Brain microvascular endothelial cell (primary cell): ENCODE measurements around the gene IQSEC3.

Experiments
- DNase-seq: peaks from one replicate; pipeline ENCODE4 v3.0.0-alpha.2; 2020
- H3K27ac ChIP-seq: fragments of 250-450 bp; sonication (Bioruptor Pico); 2 replicates; pipeline ENCODE4 v1.5.1; 2020; ENCODE audit warnings: mild to moderate bottlenecking, moderate library complexity
- H3K27me3 ChIP-seq: fragments of 250-450 bp; sonication (Bioruptor Pico); replicated peaks from 2 replicates; pipeline ENCODE4 v1.5.1; 2020; ENCODE audit warnings: mild to moderate bottlenecking
- H3K36me3 ChIP-seq: fragments of 250-450 bp; sonication (Bioruptor Pico); replicated peaks from 2 replicates; pipeline ENCODE4 v1.5.1; 2020; ENCODE audit warnings: mild to moderate bottlenecking
- H3K4me3 ChIP-seq: 2 replicates; pipeline ENCODE4 v1.5.1; 2011; ENCODE audit warnings: low read depth, mild to moderate bottlenecking, control low read depth, low read length, moderate library complexity
- CTCF ChIP-seq: IDR thresholded peaks from 2 replicates; pipeline ENCODE4 v1.5.1; 2011; ENCODE audit warnings: low read depth, mild to moderate bottlenecking, moderate library complexity, low read length, control low read depth, inconsistent platforms; ENCODE audit errors: missing control alignments
- in situ Hi-C: cut with HindIII; loops from 2 replicates; pipeline ENCODE4 v1.10.0; 2017; ENCODE audit warnings: low sequenced_read_pairs, low pct_ligation_motif_present

IQSEC3 gene

GRCh38 chr12:80681-81190 lies 14.2 kb downstream of the IQSEC3 start:
- in situ Hi-C loops: no loop called here
- no peak for DNase-seq
- H3K27me3 ChIP-seq: peaks cover 34% of the 10 kb centered on the region
- H3K4me3 ChIP-seq: no peak overlapping the region
- no peak for TF ChIP-seq CTCF
- no peaks in the 10 kb centered on the region for H3K36me3 ChIP-seq
- no peak overlapping the region for H3K27ac ChIP-seq

GRCh38 chr12:82740-83139 lies 16.2 kb downstream of the IQSEC3 start:
- in situ Hi-C loops: no loop called here
- no peak for TF ChIP-seq CTCF
- H3K27me3 ChIP-seq: peaks cover 42% of the 10 kb centered on the region
- H3K36me3 ChIP-seq: no peaks in the 10 kb centered on the region
- H3K4me3 ChIP-seq: no peak overlapping the region
- DNase-seq: no peak
- H3K27ac ChIP-seq: no peak overlapping the region

- Histone ChIP-seq H3K27ac (no peak overlapping the region), H3K27me3 (peaks cover 45% of the 10 kb centered on the region), H3K4me3 (no peak overlapping the region), H3K36me3 (no peaks in the 10 kb centered on the region)
- DNase-seq: no peak
- no peak for TF ChIP-seq CTCF
- in situ Hi-C loops: no loop called here
Observed at GRCh38 chr12:84056-84455, 17.5 kb downstream of the IQSEC3 start.

- no peaks in the 10 kb centered on the region for H3K36me3 ChIP-seq
- in situ Hi-C loops: no loop called here
- H3K27ac ChIP-seq: no peak overlapping the region
- no peak for DNase-seq
- no peak overlapping the region for H3K4me3 ChIP-seq
- no peak for TF ChIP-seq CTCF
- peaks cover 35% of the 10 kb centered on the region for H3K27me3 ChIP-seq
Observed at GRCh38 chr12:85191-85666, 18.7 kb downstream of the IQSEC3 start.

DNA sequence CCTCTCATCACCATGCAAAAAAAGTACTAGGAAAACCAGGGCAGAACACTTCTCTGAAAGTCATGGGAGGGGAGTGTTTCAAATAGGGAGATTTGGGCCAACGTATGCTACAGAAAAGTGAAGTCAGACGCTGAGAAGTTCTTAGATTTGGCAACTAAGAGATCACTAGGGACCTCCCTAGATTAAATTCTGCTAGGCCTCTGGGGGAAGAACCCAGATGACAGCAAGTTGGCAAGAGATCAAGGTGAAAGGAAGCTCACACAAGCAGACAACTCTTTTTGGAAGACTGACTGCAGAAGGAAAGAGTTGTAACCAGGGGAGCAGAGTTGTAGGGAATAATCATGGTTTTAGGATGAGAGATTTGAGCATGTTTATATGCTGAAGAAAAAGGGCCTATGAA lies 20.7 kb downstream of the IQSEC3 start:
- no peak for TF ChIP-seq CTCF
- in situ Hi-C loops: no loop called here
- H3K27me3 ChIP-seq: peaks cover 17% of the 10 kb centered on the region

DNA sequence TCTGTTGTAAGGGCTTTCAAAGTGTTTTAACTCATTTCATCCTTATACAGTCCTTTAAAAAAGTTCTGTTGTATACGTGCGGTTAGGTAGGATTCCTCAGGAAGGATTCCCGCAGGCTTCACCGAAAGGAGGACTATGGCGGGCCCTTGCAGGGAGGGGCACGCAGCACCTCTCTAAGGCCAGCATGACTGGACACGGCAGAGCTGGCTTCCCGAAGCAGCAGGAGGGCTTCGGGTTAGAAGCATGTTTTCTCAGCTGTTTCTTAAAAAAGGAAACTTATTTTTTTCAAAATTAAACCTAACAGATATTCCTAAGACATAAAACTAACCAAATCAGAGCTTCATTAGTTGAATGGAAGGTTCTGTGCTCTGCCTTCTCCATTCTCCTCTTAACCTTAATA lies 21.3 kb downstream of the IQSEC3 start:
- peaks cover 14% of the 10 kb centered on the region for H3K27me3 ChIP-seq
- no peak for TF ChIP-seq CTCF
- no peak overlapping the region for H3K4me3 ChIP-seq
- H3K36me3 ChIP-seq: no peaks in the 10 kb centered on the region
- H3K27ac ChIP-seq: no peak overlapping the region
- in situ Hi-C loops: no loop called here
- no peak for DNase-seq

More for the DNA sequence above, 20.7 kb downstream of the IQSEC3 start:
- Histone ChIP-seq H3K27ac (no peak overlapping the region), H3K36me3 (no peaks in the 10 kb centered on the region), H3K4me3 (no peak overlapping the region)
- DNase-seq: no peak
